Stimulated activated CD4-positive, alpha-beta T cell treated with anti-CD3 and anti-CD28 coated beads, Interleukin-1b, Interleukin-23, amount 100 ng/mL, for 48 hours (primary cell): ENCODE measurements around the gene YWHAQ.

Source experiments
- DNase-seq: peaks from one replicate; pipeline ENCODE4 v3.0.0-alpha.2; 2020

Gene YWHAQ

DNA sequence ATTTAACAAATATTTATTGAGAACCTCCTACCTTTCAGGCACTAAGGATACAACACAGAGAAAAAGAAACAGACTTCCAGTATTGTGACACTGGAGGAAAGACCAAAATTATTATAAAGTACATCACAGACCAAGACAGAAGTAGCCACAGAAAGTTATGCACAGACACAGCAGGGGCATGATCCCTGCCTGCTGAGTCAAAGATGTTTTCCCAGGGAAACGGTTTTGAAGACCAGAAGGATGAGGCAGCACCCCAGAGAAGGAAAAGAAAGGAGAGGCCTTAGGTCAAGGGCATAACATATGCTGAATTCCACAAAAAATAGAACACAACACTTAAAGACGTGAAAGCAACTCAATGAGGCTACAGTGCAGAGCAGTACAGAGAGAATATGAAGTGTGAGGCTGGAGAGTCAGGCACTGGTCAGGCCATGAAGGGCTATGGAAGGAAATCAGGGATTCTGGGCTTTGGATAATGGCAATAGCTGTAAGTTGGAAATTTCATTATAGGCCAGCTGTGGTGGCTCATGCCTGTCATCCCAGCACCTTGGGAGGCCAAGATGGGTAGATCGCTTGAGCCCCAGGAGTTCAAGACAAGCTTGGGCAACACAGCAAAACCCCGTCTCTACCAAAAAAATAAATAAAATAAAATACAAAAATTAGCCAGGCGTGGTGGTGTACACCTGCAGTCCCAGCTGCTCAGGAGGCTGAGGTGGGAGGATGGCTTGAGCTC, 83.4 kb downstream of the YWHAQ start:
- no peak for DNase-seq

GRCh38 chr2:9545502-9545901, 85.3 kb downstream of the YWHAQ start:
- DNase-seq = no peak

- DNase-seq = no peak
Observed at GRCh38 chr2:9543557-9543956, 87.2 kb downstream of the YWHAQ start.

- no peak for DNase-seq
Observed at GRCh38 chr2:9539531-9539930, 91.3 kb downstream of the YWHAQ start.

DNA sequence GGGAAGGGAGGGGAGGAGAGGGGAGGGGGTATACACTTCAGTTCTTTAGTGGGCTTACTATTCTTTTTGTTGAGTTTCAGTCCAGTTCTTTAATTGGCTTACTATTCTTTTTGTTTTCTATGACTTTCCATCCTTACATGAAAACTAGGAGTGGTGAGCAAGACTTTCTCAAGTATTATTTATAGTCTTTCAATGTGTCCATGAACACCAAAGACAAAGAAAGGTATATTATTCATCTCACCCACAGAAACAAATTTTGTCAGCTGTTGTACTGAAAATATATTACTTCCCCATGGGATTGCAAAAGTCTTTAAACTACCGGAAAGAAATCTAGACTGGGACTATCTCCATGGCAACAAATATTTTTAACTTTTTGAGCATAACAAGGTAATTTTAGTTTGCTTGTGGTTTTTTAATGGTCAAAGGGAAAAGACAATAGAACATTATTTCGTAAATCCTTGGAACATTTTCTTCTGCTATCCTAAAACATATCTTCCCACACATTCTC, 92.7 kb downstream of the YWHAQ start:
- no peak for DNase-seq

DNA sequence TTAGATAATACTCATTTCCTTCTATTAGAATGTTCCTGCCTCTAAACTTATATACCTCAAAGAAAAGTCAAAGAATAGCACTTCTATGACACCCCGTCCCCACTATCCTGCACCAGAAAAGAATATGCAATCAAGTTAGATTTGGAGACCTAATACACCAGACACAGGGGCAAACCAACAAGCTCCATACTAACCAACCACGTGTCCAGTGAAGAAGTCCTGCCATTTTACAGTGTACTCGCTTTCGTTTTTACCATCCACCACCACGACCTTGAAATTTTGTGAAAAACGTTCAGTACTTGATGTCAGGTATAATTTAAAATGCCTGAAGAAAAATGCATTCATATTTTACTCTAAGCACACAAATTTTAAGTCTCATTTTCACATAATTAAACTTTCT, 94.3 kb downstream of the YWHAQ start:
- DNase-seq = no peak

- DNase-seq = no peak
Observed at GRCh38 chr2:9535177-9535576, 95.6 kb downstream of the YWHAQ start.
